Mesendoderm (in vitro differentiated cells): ENCODE data around the gene NFATC3.

ENCODE experiments used
- DNase-seq: peaks from one replicate; pipeline ENCODE4 v3.0.0; 2013
- H2AK5ac ChIP-seq: 2 replicates; pipeline ENCODE4 v1.6.1; 2013; ENCODE audit warnings: low read length, inconsistent platforms
- H2BK120ac ChIP-seq: 2 replicates; pipeline ENCODE4 v1.6.1; 2013; ENCODE audit warnings: low read depth, mild to moderate bottlenecking, low read length, moderate library complexity, mixed read lengths
- H2BK15ac ChIP-seq: replicated peaks from 2 replicates; pipeline ENCODE4 v1.6.1; 2013; ENCODE audit warnings: low read depth, mild to moderate bottlenecking, moderate library complexity
- H2BK5ac ChIP-seq: 2 replicates; pipeline ENCODE4 v1.6.1; 2013; ENCODE audit warnings: low read length, inconsistent platforms
- H3K18ac ChIP-seq: 2 replicates; pipeline ENCODE4 v1.6.1; 2013; ENCODE audit warnings: mild to moderate bottlenecking, low read length, mixed read lengths
- H3K23ac ChIP-seq: one replicate; pipeline ENCODE4 v1.6.1; 2013; ENCODE audit warnings: low read length
- H3K27ac ChIP-seq: 2 replicates; pipeline ENCODE4 v1.5.1; 2013; ENCODE audit warnings: low read depth, mild to moderate bottlenecking, inconsistent platforms, low read length, moderate library complexity
- H3K27me3 ChIP-seq: 2 replicates; pipeline ENCODE4 v1.6.1; 2013; ENCODE audit warnings: low read length, control low read depth, mild to moderate bottlenecking, inconsistent platforms; ENCODE audit not compliant: insufficient read depth, poor library complexity
- H3K36me3 ChIP-seq: 2 replicates; pipeline ENCODE4 v1.6.1; 2013; ENCODE audit warnings: low read length, inconsistent platforms; ENCODE audit not compliant: control insufficient read depth, insufficient read depth
- H3K4ac ChIP-seq: one replicate; pipeline ENCODE4 v1.6.1; 2013; ENCODE audit warnings: low read depth, mild to moderate bottlenecking, low read length, moderate library complexity
- H3K4me1 ChIP-seq: 2 replicates; pipeline ENCODE4 v1.6.1; 2013; ENCODE audit warnings: low read depth, low read length, inconsistent platforms; ENCODE audit not compliant: control insufficient read depth
- H3K4me2 ChIP-seq: 2 replicates; pipeline ENCODE4 v1.6.1; 2013; ENCODE audit warnings: low read length
- H3K4me3 ChIP-seq: 2 replicates; pipeline ENCODE4 v1.5.1; 2013; ENCODE audit warnings: mild to moderate bottlenecking, low read length
- H3K56ac ChIP-seq: one replicate; pipeline ENCODE4 v1.6.1; 2013; ENCODE audit warnings: low read length
- H3K79me1 ChIP-seq: 2 replicates; pipeline ENCODE4 v1.6.1; 2013; ENCODE audit warnings: low read length, inconsistent platforms
- H3K79me2 ChIP-seq: 2 replicates; pipeline ENCODE4 v1.6.1; 2013; ENCODE audit warnings: mild to moderate bottlenecking, low read length; ENCODE audit not compliant: control insufficient read depth, insufficient read depth
- H3K9ac ChIP-seq: 2 replicates; pipeline ENCODE4 v1.6.1; 2013; ENCODE audit warnings: low read length, inconsistent platforms
- H4K5ac ChIP-seq: one replicate; pipeline ENCODE4 v1.6.1; 2013; ENCODE audit warnings: low read length
- H4K8ac ChIP-seq: one replicate; pipeline ENCODE4 v1.6.1; 2013; ENCODE audit warnings: low read depth, mild to moderate bottlenecking, control low read depth, low read length, moderate library complexity
- WGBS: extraction: QIAGEN DNeasy Blood & Tissue Kit; methylation state at CpG from one replicate; pipeline ENCODE4 v1.1.7; 2013; ENCODE audit warnings: low lambda C conversion rate, missing lambda C conversion rate; ENCODE audit not compliant: insufficient coverage; ENCODE audit errors: extremely low coverage; 5-methylcytosine and 5-hydroxymethylcytosine counted together

NFATC3 gene

GRCh38 chr16:68252383-68252782 lies 167.2 kb downstream of the NFATC3 start:
- WGBS: no CpG with 5 or more reads among the region's 5 CpGs
- no peak overlapping the region for H2AK5ac ChIP-seq
- no peak overlapping the region for H3K4me2 ChIP-seq
- H2BK120ac ChIP-seq: no peak overlapping the region
- H3K9ac ChIP-seq: no peak overlapping the region
- H3K56ac ChIP-seq: no peak overlapping the region
- H3K4me1 ChIP-seq: no peaks in the 10 kb centered on the region
- no peaks in the 10 kb centered on the region for H3K36me3 ChIP-seq
- no peak overlapping the region for H3K4me3 ChIP-seq
- no peak overlapping the region for H3K18ac ChIP-seq
- no peak overlapping the region for H4K5ac ChIP-seq
- H2BK5ac ChIP-seq: no peak overlapping the region
- H3K4ac ChIP-seq: no peak overlapping the region
- H3K27me3 ChIP-seq: no peaks in the 10 kb centered on the region
- H2BK15ac ChIP-seq: no peak overlapping the region
- no peak overlapping the region for H4K8ac ChIP-seq
- H3K79me1 ChIP-seq: no peaks in the 10 kb centered on the region
- H3K79me2 ChIP-seq: no peaks in the 10 kb centered on the region
- H3K27ac ChIP-seq: no peak overlapping the region
- no peak for DNase-seq
- H3K23ac ChIP-seq: no peak overlapping the region

- no peaks in the 10 kb centered on the region for H3K4me1 ChIP-seq
- no peak overlapping the region for H4K5ac ChIP-seq
- no peak overlapping the region for H2BK15ac ChIP-seq
- H3K27ac ChIP-seq: no peak overlapping the region
- no peak overlapping the region for H3K23ac ChIP-seq
- H3K4me3 ChIP-seq: no peak overlapping the region
- no peaks in the 10 kb centered on the region for H3K36me3 ChIP-seq
- H2BK120ac ChIP-seq: no peak overlapping the region
- H3K18ac ChIP-seq: no peak overlapping the region
- DNase-seq: no peak
- no peak overlapping the region for H4K8ac ChIP-seq
- no peak overlapping the region for H3K56ac ChIP-seq
- no peaks in the 10 kb centered on the region for H3K27me3 ChIP-seq
- no CpG with 5 or more reads among the region's 4 CpGs for WGBS
- no peaks in the 10 kb centered on the region for H3K79me1 ChIP-seq
- H3K79me2 ChIP-seq: no peaks in the 10 kb centered on the region
- H2AK5ac ChIP-seq: no peak overlapping the region
- no peak overlapping the region for H2BK5ac ChIP-seq
- H3K4ac ChIP-seq: no peak overlapping the region
- no peak overlapping the region for H3K4me2 ChIP-seq
- H3K9ac ChIP-seq: no peak overlapping the region
Observed at GRCh38 chr16:68253721-68254120, 168.6 kb downstream of the NFATC3 start.

- Histone ChIP-seq H4K8ac (no peak overlapping the region), H3K56ac (no peak overlapping the region), H3K4me1 (no peaks in the 10 kb centered on the region), H3K4me3 (no peak overlapping the region), H3K79me2 (no peaks in the 10 kb centered on the region), H2BK120ac (no peak overlapping the region), H3K27me3 (no peaks in the 10 kb centered on the region), H3K4me2 (no peak overlapping the region), H3K79me1 (no peaks in the 10 kb centered on the region), H4K5ac (no peak overlapping the region), H3K18ac (no peak overlapping the region), H3K9ac (no peak overlapping the region), H3K4ac (no peak overlapping the region), H2AK5ac (no peak overlapping the region), H3K23ac (no peak overlapping the region), H3K27ac (no peak overlapping the region), H2BK5ac (no peak overlapping the region), H3K36me3 (no peaks in the 10 kb centered on the region), H2BK15ac (no peak overlapping the region)
- no peak for DNase-seq
- WGBS: no CpG with 5 or more reads among the region's 18 CpGs
Observed at GRCh38 chr16:68255712-68256111, 170.5 kb downstream of the NFATC3 start.

GRCh38 chr16:68257251-68257905 lies 172.2 kb downstream of the NFATC3 start:
- Histone ChIP-seq H3K9ac (no peak overlapping the region), H3K36me3 (no peaks in the 10 kb centered on the region), H2BK15ac (no peak overlapping the region), H3K4ac (no peak overlapping the region), H3K4me1 (no peaks in the 10 kb centered on the region), H3K23ac (no peak overlapping the region), H4K8ac (no peak overlapping the region), H3K79me2 (no peaks in the 10 kb centered on the region), H4K5ac (no peak overlapping the region), H3K79me1 (no peaks in the 10 kb centered on the region), H3K27me3 (no peaks in the 10 kb centered on the region), H3K56ac (no peak overlapping the region), H2AK5ac (no peak overlapping the region), H2BK5ac (no peak overlapping the region), H3K4me2 (no peak overlapping the region), H3K18ac (no peak overlapping the region), H2BK120ac (no peak overlapping the region), H3K4me3 (no peak overlapping the region), H3K27ac (no peak overlapping the region)
- WGBS: no CpG with 5 or more reads among the region's 6 CpGs
- DNase-seq: no peak

- Histone ChIP-seq H2BK120ac (no peak overlapping the region), H3K4me2 (no peak overlapping the region), H3K23ac (no peak overlapping the region), H3K4me1 (no peaks in the 10 kb centered on the region), H3K4ac (no peak overlapping the region), H3K27me3 (no peaks in the 10 kb centered on the region), H2AK5ac (no peak overlapping the region), H3K36me3 (no peaks in the 10 kb centered on the region), H3K79me2 (no peaks in the 10 kb centered on the region), H4K5ac (no peak overlapping the region), H3K9ac (no peak overlapping the region), H3K27ac (no peak overlapping the region), H3K18ac (no peak overlapping the region), H2BK15ac (no peak overlapping the region), H3K4me3 (no peak overlapping the region), H4K8ac (no peak overlapping the region), H3K79me1 (no peaks in the 10 kb centered on the region), H2BK5ac (no peak overlapping the region), H3K56ac (no peak overlapping the region)
- no peak for DNase-seq
- WGBS: no CpG with 5 or more reads among the region's 13 CpGs
Observed at GRCh38 chr16:68257906-68258800, 173.0 kb downstream of the NFATC3 start.
